Measurements from ENCODE around the gene HIVEP1.

The HIVEP1 gene

GRCh38 chr6:12007473-12007872, 4.6 kb upstream of the HIVEP1 start:
- FAIRE-seq: peak; percentile 30
- TF ChIP-seq POLR2A (IDR thresholded peaks at IDR 0.05; ENCODE audit: low read depth, low read length): no peak
- DNase-seq (ENCODE audit: insufficient read length, low spot score): no peak

GRCh38 chr6:12007887-12008286, 4.2 kb upstream of the HIVEP1 start:
- no peak for TF ChIP-seq POLR2A (IDR thresholded peaks at IDR 0.05; ENCODE audit: low read depth, low read length)
- DNase-seq (ENCODE audit: insufficient read length, low spot score) (no peak), FAIRE-seq (peak; percentile 27)

- TF ChIP-seq POLR2A (IDR thresholded peaks at IDR 0.05; ENCODE audit: low read depth, low read length): 0 out of 2 replicates have a peak, but pooled peaks have one; percentile 16
- FAIRE-seq (peak; percentile 87), DNase-seq (ENCODE audit: insufficient read length, low spot score) (peak; percentile 85)
Observed at GRCh38 chr6:12008366-12009179, 3.5 kb upstream of the HIVEP1 start.

- DNase-seq (ENCODE audit: insufficient read length, low spot score): no peak
- FAIRE-seq: peak; percentile 36
- TF ChIP-seq POLR2A (IDR thresholded peaks at IDR 0.05; ENCODE audit: low read depth, low read length): no peak
Observed at GRCh38 chr6:12009180-12009685, 2.9 kb upstream of the HIVEP1 start.

- peak; percentile 78 for FAIRE-seq
- TF ChIP-seq POLR2A (IDR thresholded peaks at IDR 0.05; ENCODE audit: low read depth, low read length): no peak
- DNase-seq (ENCODE audit: insufficient read length, low spot score): peak; percentile 35
Observed at GRCh38 chr6:12009876-12010634, 2.1 kb upstream of the HIVEP1 start.

- FAIRE-seq (peak; percentile 70), DNase-seq (ENCODE audit: insufficient read length, low spot score) (no peak)
- no peak for TF ChIP-seq POLR2A (IDR thresholded peaks at IDR 0.05; ENCODE audit: low read depth, low read length)
Observed at GRCh38 chr6:12010635-12011275, 1.4 kb upstream of the HIVEP1 start.

GRCh38 chr6:12011276-12012037, 655 bp upstream of the HIVEP1 start:
- no peak for FAIRE-seq

GRCh38 chr6:12012558-12013306, 620 bp downstream of the HIVEP1 start:
- DNase-seq (ENCODE audit: insufficient read length, low spot score): peak; percentile 81
- peak; percentile 65 for TF ChIP-seq POLR2A (IDR thresholded peaks at IDR 0.05; ENCODE audit: low read depth, low read length)
- FAIRE-seq: peak; percentile 95

More at GRCh38 chr6:12011276-12012037, 655 bp upstream of the HIVEP1 start:
- TF ChIP-seq POLR2A (IDR thresholded peaks at IDR 0.05; ENCODE audit: low read depth, low read length): 0 out of 2 replicates have a peak, but pooled peaks have one; percentile 4
- peak; percentile 96 for DNase-seq (ENCODE audit: insufficient read length, low spot score)

- FAIRE-seq: no peak
- no peak for DNase-seq (ENCODE audit: insufficient read length, low spot score)
- TF ChIP-seq POLR2A (IDR thresholded peaks at IDR 0.05; ENCODE audit: low read depth, low read length): no peak
Observed at GRCh38 chr6:12013307-12013719, 1.2 kb downstream of the HIVEP1 start.

GRCh38 chr6:12014027-12014872, 2.1 kb downstream of the HIVEP1 start:
- DNase-seq (ENCODE audit: insufficient read length, low spot score) (peak; percentile 50), FAIRE-seq (peak; percentile 78)
- TF ChIP-seq POLR2A (IDR thresholded peaks at IDR 0.05; ENCODE audit: low read depth, low read length): no peak

- no peak for TF ChIP-seq POLR2A (IDR thresholded peaks at IDR 0.05; ENCODE audit: low read depth, low read length)
- FAIRE-seq (no peak), DNase-seq (ENCODE audit: insufficient read length, low spot score) (no peak)
Observed at GRCh38 chr6:12014873-12015149, 2.7 kb downstream of the HIVEP1 start.

- DNase-seq (ENCODE audit: insufficient read length, low spot score) (no peak), FAIRE-seq (no peak)
- no peak for TF ChIP-seq POLR2A (IDR thresholded peaks at IDR 0.05; ENCODE audit: low read depth, low read length)
Observed at GRCh38 chr6:12017263-12017662, 5.2 kb downstream of the HIVEP1 start.
